DMS153 treated with DMSO at 0.1 percent for 48 hours (cell line): ENCODE data around the gene TPSD1.

ENCODE experiments used
- DNase-seq: peaks from one replicate; lab custom pipeline; 2025; ENCODE audit not compliant: unreplicated experiment; lab: John Stamatoyannopoulos, UW

The TPSD1 gene

GRCh38 chr16:1297018-1297696 lies 41.3 kb downstream of the TPSD1 start:
- DNase-seq, result peak; percentile 60

GRCh38 chr16:1298406-1298805 lies 42.5 kb downstream of the TPSD1 start:
- no peak for DNase-seq

- no peak for DNase-seq
These were observed 43.4 kb downstream of the TPSD1 start for GRCh38 chr16:1299012-1299867.

- DNase-seq, result no peak
These were observed 44.0 kb downstream of the TPSD1 start for GRCh38 chr16:1299868-1300203.

- DNase-seq, result no peak
These were observed 45.0 kb downstream of the TPSD1 start for GRCh38 chr16:1300664-1301476.

- DNase-seq, result no peak
These were observed 45.7 kb downstream of the TPSD1 start for GRCh38 chr16:1301562-1301961.

- no peak for DNase-seq
These were observed 50.0 kb downstream of the TPSD1 start for GRCh38 chr16:1305823-1306222.

GRCh38 chr16:1306334-1306733 lies 50.5 kb downstream of the TPSD1 start:
- DNase-seq, result no peak

- DNase-seq, result peak; percentile 47
These were observed 52.4 kb downstream of the TPSD1 start for GRCh38 chr16:1308036-1308976.
